GM12878 (cell line): Measurements from ENCODE around the gene TKFC. TPM values are rescaled to one million over a fixed set of nuclear protein-coding genes. Genes with fewer than 3 reads are reported as not detected.

ENCODE experiments used
- BCLAF1 ChIP-seq: fragments of 450-650 bp; IDR thresholded peaks from 2 replicates; pipeline ENCODE4 v1.6.1; 2017; ENCODE audit warnings: antibody characterized with exemption, mild to moderate bottlenecking, moderate library complexity
- CREM ChIP-seq: IDR thresholded peaks from 2 replicates; pipeline ENCODE4 v1.6.1; 2014; ENCODE audit warnings: antibody characterized with exemption, low read depth
- FOXK2 ChIP-seq: fragments of 450-650 bp; IDR thresholded peaks from 2 replicates; pipeline ENCODE4 v1.6.1; 2017; ENCODE audit warnings: mild to moderate bottlenecking, moderate library complexity
- IRF5 ChIP-seq: fragments of 450-650 bp; IDR thresholded peaks from 2 replicates; pipeline ENCODE4 v1.6.1; 2017; ENCODE audit warnings: borderline replicate concordance
- KAT2A ChIP-seq: conservative IDR thresholded peaks from 2 replicates; pipeline ENCODE4 v1.6.1; 2011; ENCODE audit warnings: low read depth, low read length; ENCODE audit not compliant: control insufficient read depth
- LARP7 ChIP-seq: fragments of 450-650 bp; IDR thresholded peaks from 2 replicates; pipeline ENCODE4 v1.6.1; 2017; ENCODE audit warnings: mild to moderate bottlenecking
- NBN ChIP-seq: fragments of 450-650 bp; IDR thresholded peaks from 2 replicates; pipeline ENCODE4 v1.6.1; 2016
- NR2C1 ChIP-seq: fragments of 450-650 bp; IDR thresholded peaks from 2 replicates; pipeline ENCODE4 v1.6.1; 2017; ENCODE audit warnings: antibody characterized with exemption, mild to moderate bottlenecking, moderate library complexity
- NRF1 ChIP-seq: conservative IDR thresholded peaks from 2 replicates; pipeline ENCODE4 v1.6.1; 2011; ENCODE audit warnings: mild to moderate bottlenecking, low read depth, low read length, improper control_type of control experiment
- PKNOX1 ChIP-seq: fragments of 450-650 bp; IDR thresholded peaks from 2 replicates; pipeline ENCODE4 v1.6.1; 2016; ENCODE audit warnings: mild to moderate bottlenecking
- POLR2AphosphoS2 ChIP-seq: IDR thresholded peaks from 2 replicates; pipeline ENCODE4 v1.6.1; 2011; ENCODE audit warnings: low read depth, mild to moderate bottlenecking, low read length, improper control_type of control experiment, moderate library complexity
- TAF1 ChIP-seq: IDR thresholded peaks from 2 replicates; pipeline ENCODE4 v1.6.1; 2011; ENCODE audit warnings: mild to moderate bottlenecking, low read depth, low read length, borderline replicate concordance
- TARDBP ChIP-seq: IDR thresholded peaks from 2 replicates; pipeline ENCODE4 v1.6.1; 2016; ENCODE audit warnings: borderline replicate concordance
- ZBTB11 ChIP-seq: fragments of 450-650 bp; formaldehyde crosslinking; IDR thresholded peaks from 2 replicates; pipeline ENCODE4 v1.5.0; 2022; ENCODE audit warnings: mild to moderate bottlenecking, missing genetic modification characterization
- ZBTB4 ChIP-seq: fragments of 450-650 bp; formaldehyde crosslinking; IDR thresholded peaks from 2 replicates; pipeline ENCODE4 v1.4.0; 2022; ENCODE audit warnings: mild to moderate bottlenecking, moderate library complexity
- ZSCAN29 ChIP-seq: fragments of 450-650 bp; IDR thresholded peaks from 2 replicates; pipeline ENCODE4 v1.6.1; 2017; ENCODE audit warnings: mild to moderate bottlenecking, moderate library complexity
- polyA plus RNA-seq, 11 experiments: library from polyadenylated mRNA; depleted of rRNA in 4 of 11; unstranded in 6 of 11; stranded (reverse) in 5 of 11; fragments of >200 nt; fragmentation: Nextera tagmentation in 4 of 11; fragmentation: Illumina TruSeq in 1 of 11; extraction: Ambion mirVana in 4 of 11; extraction: Trizol in 1 of 11; gene quantifications; 1 replicate in 1 of 11; 2 replicates in 10 of 11; pipeline versions ENCODE4 v1.2.1 to v1.2.3, GENCODE V29; 2011 to 2016; ENCODE audit warnings: inconsistent platforms in 2 of 11, missing spikeins in 2 of 11, low read depth in 1 of 11
- total RNA-seq, 4 experiments: library from RNA; depleted of rRNA in 3 of 4; stranded (reverse); fragments of >200 nt in 3 of 4; fragmentation: Illumina TruSeq in 1 of 4; extraction: Trizol in 1 of 4; gene quantifications; 2 replicates each; pipeline versions ENCODE4 v1.2.1 to v1.2.3, GENCODE V29; 2013 to 2021

Gene TKFC
- total and polyA plus RNA-seq, 10 of the 15 experiments (the other 5 are each of a cell fraction or from before 2014, with no cell fraction given), result 2.4 to 113 (median 59.0) TPM

- TF ChIP-seq ZBTB11 (no peak), FOXK2 (no peak), NRF1 (no peak), CREM (peak; percentile 83), PKNOX1 (peak; percentile 44; the same call in 1 of the 2 replicates), BCLAF1 (no peak), TARDBP (0 out of 2 replicates have a peak, but pooled peaks have one; percentile 21), POLR2AphosphoS2 (peak; percentile 94), ZBTB4 (no peak), IRF5 (no peak), NR2C1 (peak; percentile 64), NBN (no peak), TAF1 (peak; percentile 87), ZSCAN29 (no peak), LARP7 (peak; percentile 68; the same call in 1 of the 2 replicates), KAT2A (no peak)
Measured at GRCh38 chr11:61332797-61333549, at the start of gene TKFC, which contains the start of gene DDB1 (continued).
